Measurements from ENCODE around the gene KIAA1671.

KIAA1671 gene

GRCh38 chr22:25176175-25176574, 223.7 kb downstream of the KIAA1671 start:
- H3K4me3 ChIP-seq (ENCODE audit: low read depth, low read length, poor library complexity, severe bottlenecking) = no peak overlapping the region
- no peaks in the 10 kb centered on the region for H3K9me3 ChIP-seq (ENCODE audit: low read length)
- no peak overlapping the region for H3K27ac ChIP-seq (ENCODE audit: low read depth, low read length, poor library complexity, severe bottlenecking)
- no peak overlapping the region for H2AFZ ChIP-seq (ENCODE audit: low read length)
- H3F3A ChIP-seq (ENCODE audit: insufficient read depth, low read length) = no peaks in the 10 kb centered on the region
- H4K20me1 ChIP-seq (ENCODE audit: insufficient read depth, low read length) = no peaks in the 10 kb centered on the region
- H3K9ac ChIP-seq (ENCODE audit: low read length) = no peak overlapping the region
- no peak for TF ChIP-seq EZH2 (IDR thresholded peaks at IDR 0.05; ENCODE audit: borderline replicate concordance, low read length)
- no peak for TF ChIP-seq CTCF (IDR thresholded peaks at IDR 0.05; ENCODE audit: low read length)
- no peaks in the 10 kb centered on the region for H3K9me2 ChIP-seq (ENCODE audit: low read depth, low read length)
- no peaks in the 10 kb centered on the region for H3K4me1 ChIP-seq (ENCODE audit: insufficient read depth, low read length, severe bottlenecking)
- H3K36me3 ChIP-seq (ENCODE audit: insufficient read depth, low read length) = no peaks in the 10 kb centered on the region
- H3K27me3 ChIP-seq (ENCODE audit: insufficient read depth, low read length) = no peaks in the 10 kb centered on the region
- no peak overlapping the region for H3K4me2 ChIP-seq (ENCODE audit: low read length)
- no peaks in the 10 kb centered on the region for H3K79me2 ChIP-seq (ENCODE audit: insufficient read depth, low read length)

DNA sequence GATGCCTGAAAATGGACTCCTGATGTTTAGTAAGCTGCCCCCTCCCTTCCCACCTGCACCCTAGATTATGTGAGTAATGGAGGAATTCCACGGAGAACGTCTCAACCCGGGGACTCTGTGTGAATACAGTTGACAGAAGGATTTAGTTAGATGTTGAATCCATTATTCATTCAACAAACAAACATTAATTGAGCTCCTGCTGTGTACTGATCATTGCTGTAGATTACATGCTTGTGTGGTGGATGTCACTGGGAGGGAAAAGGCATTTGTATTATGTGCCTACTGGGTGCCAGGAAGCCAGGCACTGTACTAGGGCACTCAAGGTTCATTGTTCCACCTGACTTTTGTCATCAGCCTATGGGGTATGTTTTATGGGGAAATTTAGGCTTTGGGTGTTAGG, 224.3 kb downstream of the KIAA1671 start:
- Histone ChIP-seq H3F3A (ENCODE audit: insufficient read depth, low read length) (no peaks in the 10 kb centered on the region), H3K9ac (ENCODE audit: low read length) (no peak overlapping the region), H3K4me3 (ENCODE audit: low read depth, low read length, poor library complexity, severe bottlenecking) (no peak overlapping the region), H3K36me3 (ENCODE audit: insufficient read depth, low read length) (no peaks in the 10 kb centered on the region), H3K79me2 (ENCODE audit: insufficient read depth, low read length) (no peaks in the 10 kb centered on the region), H3K27ac (ENCODE audit: low read depth, low read length, poor library complexity, severe bottlenecking) (no peak overlapping the region), H3K4me2 (ENCODE audit: low read length) (no peak overlapping the region), H3K27me3 (ENCODE audit: insufficient read depth, low read length) (no peaks in the 10 kb centered on the region), H4K20me1 (ENCODE audit: insufficient read depth, low read length) (no peaks in the 10 kb centered on the region), H3K4me1 (ENCODE audit: insufficient read depth, low read length, severe bottlenecking) (no peaks in the 10 kb centered on the region), H3K9me3 (ENCODE audit: low read length) (no peaks in the 10 kb centered on the region), H2AFZ (ENCODE audit: low read length) (no peak overlapping the region), H3K9me2 (ENCODE audit: low read depth, low read length) (no peaks in the 10 kb centered on the region)
- no peak for TF ChIP-seq CTCF (IDR thresholded peaks at IDR 0.05; ENCODE audit: low read length)
- no peak for TF ChIP-seq EZH2 (IDR thresholded peaks at IDR 0.05; ENCODE audit: borderline replicate concordance, low read length)

GRCh38 chr22:25177226-25177625, 224.7 kb downstream of the KIAA1671 start:
- no peaks in the 10 kb centered on the region for H3K36me3 ChIP-seq (ENCODE audit: insufficient read depth, low read length)
- H3F3A ChIP-seq (ENCODE audit: insufficient read depth, low read length) = no peaks in the 10 kb centered on the region
- no peaks in the 10 kb centered on the region for H3K79me2 ChIP-seq (ENCODE audit: insufficient read depth, low read length)
- no peak overlapping the region for H3K4me2 ChIP-seq (ENCODE audit: low read length)
- no peak overlapping the region for H3K27ac ChIP-seq (ENCODE audit: low read depth, low read length, poor library complexity, severe bottlenecking)
- H4K20me1 ChIP-seq (ENCODE audit: insufficient read depth, low read length) = no peaks in the 10 kb centered on the region
- H2AFZ ChIP-seq (ENCODE audit: low read length) = no peak overlapping the region
- no peak for TF ChIP-seq CTCF (IDR thresholded peaks at IDR 0.05; ENCODE audit: low read length)
- no peak for TF ChIP-seq EZH2 (IDR thresholded peaks at IDR 0.05; ENCODE audit: borderline replicate concordance, low read length)
- no peak overlapping the region for H3K9ac ChIP-seq (ENCODE audit: low read length)
- H3K4me3 ChIP-seq (ENCODE audit: low read depth, low read length, poor library complexity, severe bottlenecking) = no peak overlapping the region
- no peaks in the 10 kb centered on the region for H3K9me3 ChIP-seq (ENCODE audit: low read length)
- H3K9me2 ChIP-seq (ENCODE audit: low read depth, low read length) = no peaks in the 10 kb centered on the region
- no peaks in the 10 kb centered on the region for H3K27me3 ChIP-seq (ENCODE audit: insufficient read depth, low read length)
- no peaks in the 10 kb centered on the region for H3K4me1 ChIP-seq (ENCODE audit: insufficient read depth, low read length, severe bottlenecking)
